Astrocyte of the spinal cord (primary cell): ENCODE measurements around the gene CYP2J2.
"Not testable (repeated sequence)": the region's sequence is repeated elsewhere in the genome, so short reads cannot be mapped to it uniquely, and the experiment has no call there.

ENCODE experiments used
- DNase-seq: peaks from one replicate; pipeline ENCODE4 v3.0.0; 2011; ENCODE audit warnings: low read depth, low spot score
- H3K4me3 ChIP-seq: 2 replicates; pipeline ENCODE4 v1.5.1; 2011; ENCODE audit warnings: low read depth, mild to moderate bottlenecking, low read length, moderate library complexity
- CTCF ChIP-seq: IDR thresholded peaks from 2 replicates; pipeline ENCODE4 v1.5.1; 2012; ENCODE audit warnings: low read depth, mild to moderate bottlenecking, low read length, inconsistent platforms
- in situ Hi-C: cut with HindIII; loops from 2 replicates; pipeline ENCODE4 v1.10.0; 2017; ENCODE audit warnings: low sequenced_read_pairs

Gene CYP2J2

DNA sequence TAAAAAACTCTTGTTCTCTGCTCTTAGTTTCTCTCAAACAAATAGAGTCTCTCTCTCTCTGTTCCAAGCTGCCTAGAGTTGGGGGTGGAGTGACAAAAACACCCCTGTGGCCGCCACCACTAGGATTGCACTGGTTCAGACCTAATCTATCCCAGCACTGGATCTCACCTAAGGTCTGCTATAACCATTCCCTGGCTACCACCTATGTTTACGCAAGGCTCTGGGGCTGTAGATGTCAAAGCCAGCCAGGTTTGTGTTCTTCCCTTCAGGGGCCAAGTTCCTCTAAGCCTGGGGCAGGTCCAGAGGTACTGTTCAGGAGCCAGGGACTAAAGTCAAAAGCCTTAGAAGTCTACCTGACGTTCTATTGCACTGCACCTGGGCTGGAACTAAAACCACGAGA is 12.8 kb upstream of the CYP2J2 start:
- H3K4me3 ChIP-seq, result no peak overlapping the region
- in situ Hi-C loops, result no loop called here
- TF ChIP-seq CTCF, result no peak
- no peak for DNase-seq

DNA sequence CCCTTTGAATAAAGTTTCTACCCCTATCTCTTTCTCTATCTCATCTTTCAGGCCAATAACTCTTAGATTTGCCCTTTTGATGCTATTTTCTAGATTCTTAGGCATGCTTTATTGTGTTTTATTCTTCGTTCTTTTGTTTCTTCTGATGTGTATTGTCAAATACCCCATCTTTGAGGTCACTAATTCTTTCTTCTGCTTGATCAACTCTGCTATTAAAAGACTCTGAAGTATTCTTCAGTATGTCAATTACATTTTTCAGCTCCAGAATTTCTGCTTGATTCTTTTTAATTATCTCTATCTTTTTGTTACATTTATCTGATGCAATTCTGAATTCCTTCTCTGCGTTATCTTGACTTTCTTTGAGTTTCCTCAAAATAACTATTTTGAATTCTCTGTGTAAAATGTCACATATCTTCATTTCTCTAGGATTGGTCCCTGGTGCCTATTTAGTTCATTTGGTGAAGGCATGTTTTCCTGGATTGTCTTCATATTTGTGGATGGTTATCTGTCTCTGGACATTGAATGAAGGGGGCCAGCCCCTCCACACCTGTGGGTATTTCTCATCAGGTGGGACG is 11.2 kb upstream of the CYP2J2 start:
- in situ Hi-C loops, result no loop called here
- DNase-seq, result no peak
- no peak for TF ChIP-seq CTCF
- no peak overlapping the region for H3K4me3 ChIP-seq

GRCh38 chr1:59936358-59936821 is 9.8 kb upstream of the CYP2J2 start:
- in situ Hi-C loops, result no loop called here
- no peak for DNase-seq
- TF ChIP-seq CTCF, result no peak
- no peak overlapping the region for H3K4me3 ChIP-seq

GRCh38 chr1:59928996-59929395 is 2.4 kb upstream of the CYP2J2 start:
- DNase-seq, result no peak
- in situ Hi-C loops, result no loop called here
- no peak overlapping the region for H3K4me3 ChIP-seq
- no peak for TF ChIP-seq CTCF

GRCh38 chr1:59927213-59927612 is 640 bp upstream of the CYP2J2 start:
- TF ChIP-seq CTCF, result no peak
- DNase-seq, result no peak
- in situ Hi-C loops, result no loop called here
- H3K4me3 ChIP-seq, result no peak overlapping the region

DNA sequence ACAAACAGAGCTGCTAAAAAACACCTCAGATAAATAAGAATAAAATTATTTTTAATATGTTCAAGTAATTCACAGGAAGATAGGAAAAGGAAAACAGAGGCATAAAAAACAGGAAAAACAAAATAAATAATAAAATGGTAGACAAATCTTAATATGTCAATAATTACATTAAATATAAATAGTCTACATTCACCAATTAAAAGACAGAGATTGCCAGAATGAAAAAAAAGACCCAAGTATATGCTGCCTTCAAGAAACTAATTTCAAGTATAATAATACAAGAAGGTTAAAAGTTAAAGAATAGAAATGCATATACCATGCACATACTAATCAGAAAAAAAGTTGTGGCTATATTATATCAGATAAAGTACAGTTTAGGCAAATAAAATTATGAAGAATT is 1.9 kb downstream of the CYP2J2 start:
- no peak for DNase-seq
- in situ Hi-C loops, result no loop called here
- TF ChIP-seq CTCF, result no peak
- no peak overlapping the region for H3K4me3 ChIP-seq

DNA sequence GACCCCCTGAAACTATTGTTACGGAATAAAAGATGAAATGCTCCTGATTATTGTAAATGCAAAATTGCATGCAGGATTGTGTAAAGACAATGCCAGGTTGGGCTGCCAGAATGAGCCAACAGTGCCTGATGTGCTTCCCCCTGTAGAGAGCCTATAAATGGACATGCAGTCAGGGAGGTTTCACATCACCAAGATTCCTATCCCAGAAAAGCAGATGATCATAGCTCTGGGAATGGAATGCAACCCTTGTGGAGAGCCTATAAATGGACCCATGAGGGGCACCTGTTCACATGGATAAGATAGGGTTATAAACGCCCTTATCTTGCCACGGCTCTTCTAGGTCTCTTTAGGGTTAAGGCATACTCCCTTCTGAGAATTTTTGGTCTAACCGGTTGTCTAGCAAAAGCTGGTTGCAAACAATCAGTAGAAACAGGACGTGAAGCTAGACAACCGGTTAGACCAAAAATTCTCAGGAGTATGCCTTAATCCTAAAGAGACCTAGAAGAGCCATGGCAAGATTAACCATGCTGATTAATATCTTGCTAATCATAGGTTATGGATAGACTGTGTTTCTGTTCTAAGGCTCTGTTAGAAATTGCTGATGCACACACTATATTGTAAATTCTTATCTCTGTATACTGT is 5.2 kb downstream of the CYP2J2 start:
- DNase-seq, H3K4me3 ChIP-seq, in situ Hi-C loops: not testable (repeated sequence)
